KMS-11 (cell line): ENCODE data around the gene PTGDS.

Experiments used
- H2AFZ ChIP-seq: fragments of 200-600 bp; sonication (generic); 2 replicates; pipeline ENCODE4 v1.6.1; 2016; ENCODE audit warnings: antibody characterized with exemption, mixed run types, low read depth
- H3K27ac ChIP-seq: fragments of 200-600 bp; sonication (generic); 2 replicates; pipeline ENCODE4 v1.6.1; 2016; ENCODE audit warnings: mild to moderate bottlenecking, mixed run types
- H3K27me3 ChIP-seq: fragments of 200-600 bp; sonication (generic); 2 replicates; pipeline ENCODE4 v1.6.1; 2017; ENCODE audit warnings: mild to moderate bottlenecking, low read depth, mixed run types, moderate library complexity; ENCODE audit not compliant: insufficient read depth
- H3K36me3 ChIP-seq: fragments of 200-600 bp; sonication (generic); 2 replicates; pipeline ENCODE4 v1.6.1; 2017; ENCODE audit warnings: mild to moderate bottlenecking, mixed run types; ENCODE audit not compliant: insufficient read depth
- H3K4me1 ChIP-seq: fragments of 200-600 bp; sonication (generic); 2 replicates; pipeline ENCODE4 v1.6.1; 2016; ENCODE audit warnings: mild to moderate bottlenecking, low read depth, mixed run types; ENCODE audit not compliant: poor library complexity, severe bottlenecking
- H3K4me2 ChIP-seq: fragments of 200-600 bp; sonication (generic); 2 replicates; pipeline ENCODE4 v1.7.0; 2016; ENCODE audit warnings: mild to moderate bottlenecking, mixed run types
- H3K4me3 ChIP-seq: fragments of 200-600 bp; sonication (generic); IDR thresholded peaks from 2 replicates; pipeline ENCODE4 v1.6.1; 2017; ENCODE audit warnings: low read depth, low read length, mixed read lengths; ENCODE audit not compliant: insufficient read depth
- H3K79me2 ChIP-seq: fragments of 200-600 bp; sonication (generic); 2 replicates; pipeline ENCODE4 v1.6.1; 2016; ENCODE audit warnings: low read depth, mixed run types; ENCODE audit not compliant: insufficient read depth
- H3K9ac ChIP-seq: fragments of 200-600 bp; sonication (generic); 2 replicates; pipeline ENCODE4 v1.6.1; 2016; ENCODE audit warnings: mild to moderate bottlenecking, mixed run types
- H4K20me1 ChIP-seq: fragments of 200-600 bp; sonication (generic); 2 replicates; pipeline ENCODE4 v1.6.1; 2016; ENCODE audit warnings: mild to moderate bottlenecking, mixed run types; ENCODE audit not compliant: insufficient read depth
- CTCF ChIP-seq: fragments of 200-600 bp; sonication (generic); conservative IDR thresholded peaks from 2 replicates; pipeline ENCODE4 v1.6.1; 2017; ENCODE audit warnings: low read depth, mild to moderate bottlenecking, antibody characterized with exemption, low read length, moderate library complexity, mixed read lengths

The PTGDS gene

GRCh38 chr9:136950656-136951276 is 26.5 kb upstream of the PTGDS start:
- Histone ChIP-seq H3K9ac (peak overlapping the region; percentile 70; the same call in 1 of the 2 replicates), H3K4me3 (no peak overlapping the region), H3K27me3 (peaks cover 7% of the 10 kb centered on the region; the same call in 1 of the 2 replicates), H3K79me2 (no peaks in the 10 kb centered on the region), H3K4me1 (peaks cover 16% of the 10 kb centered on the region), H3K36me3 (no peaks in the 10 kb centered on the region), H4K20me1 (no peaks in the 10 kb centered on the region), H3K27ac (peak overlapping the region; percentile 63), H2AFZ (peak overlapping the region; percentile 67), H3K4me2 (peak overlapping the region; percentile 93)
- TF ChIP-seq CTCF: no peak

DNA sequence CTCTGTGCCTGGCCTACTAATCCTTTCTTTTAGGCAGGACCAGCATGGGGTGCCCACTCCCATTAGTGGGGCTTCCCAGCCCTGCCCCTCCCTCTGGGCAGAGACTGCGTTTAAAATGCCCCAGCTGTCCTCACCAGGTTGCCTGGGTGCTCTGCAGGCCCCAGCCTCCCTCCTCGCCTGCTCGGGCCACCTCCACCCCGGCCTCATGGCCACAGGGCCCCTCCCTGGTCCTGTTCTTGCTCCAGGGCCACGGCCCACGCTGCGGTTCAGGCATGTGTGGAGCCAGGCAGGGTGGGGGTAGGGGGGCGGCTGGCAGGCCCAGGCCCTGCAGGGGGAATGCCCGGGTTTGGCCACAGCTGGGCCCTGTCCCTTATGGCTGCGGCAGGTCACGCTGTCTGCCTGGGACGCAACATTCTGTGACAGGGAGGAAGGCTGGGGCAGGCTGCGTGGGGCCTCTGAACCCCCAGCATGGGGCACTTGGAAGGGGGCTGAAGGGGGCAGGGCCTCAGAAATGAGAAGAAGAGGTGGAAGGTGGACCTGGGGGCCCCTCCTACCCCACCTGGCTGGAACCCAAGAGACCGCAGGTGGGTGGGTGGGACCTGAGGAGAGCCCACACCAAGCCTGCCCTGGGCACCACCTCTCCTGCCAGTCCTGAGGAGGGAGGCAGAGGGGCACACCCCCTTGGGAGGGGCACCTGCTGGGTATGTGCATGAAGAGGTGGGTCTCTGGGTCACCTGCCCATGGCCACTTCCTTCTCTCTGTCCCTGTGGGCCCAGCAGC is 25.6 kb upstream of the PTGDS start, which contains the start of gene LCN12:
TSS of gene LCN12 (plus strand) at position 733 of the 780 bp plus-strand sequence. CDS start 55 bp downstream, outside the sequence.
- H3K27ac ChIP-seq: no peak within 1 kb of the TSS

GRCh38 chr9:136952321-136952850 is 24.9 kb upstream of the PTGDS start:
- H3K36me3 ChIP-seq: no peaks in the 10 kb centered on the region
- H3K27me3 ChIP-seq: peaks cover 7% of the 10 kb centered on the region; the same call in 1 of the 2 replicates
- H4K20me1 ChIP-seq: no peaks in the 10 kb centered on the region
- no peak overlapping the region for H3K9ac ChIP-seq
- no peak for TF ChIP-seq CTCF
- H2AFZ ChIP-seq: no peak overlapping the region
- no peak overlapping the region for H3K4me2 ChIP-seq
- H3K4me3 ChIP-seq: no peak overlapping the region
- H3K79me2 ChIP-seq: no peaks in the 10 kb centered on the region
- H3K27ac ChIP-seq: no peak overlapping the region
- H3K4me1 ChIP-seq: peaks cover 16% of the 10 kb centered on the region

More for the DNA sequence above, 25.6 kb upstream of the PTGDS start, which contains the start of gene LCN12:
- Histone ChIP-seq H2AFZ (no peak within 1 kb of the TSS), H3K4me1 (peaks cover 16% of the 10 kb centered on the region), H3K79me2 (no peaks in the 10 kb centered on the region), H3K4me2 (no peak within 1 kb of the TSS), H3K36me3 (no peaks in the 10 kb centered on the region), H3K27me3 (peaks cover 7% of the 10 kb centered on the region; the same call in 1 of the 2 replicates), H3K4me3 (no peak within 1 kb of the TSS), H3K9ac (no peak within 1 kb of the TSS), H4K20me1 (no peaks in the 10 kb centered on the region)
- TF ChIP-seq CTCF: no peak

GRCh38 chr9:136952876-136953770 is 24.2 kb upstream of the PTGDS start:
- H3K4me1 ChIP-seq: peaks cover 16% of the 10 kb centered on the region
- TF ChIP-seq CTCF: no peak
- peaks cover 7% of the 10 kb centered on the region; the same call in 1 of the 2 replicates for H3K27me3 ChIP-seq
- no peak overlapping the region for H3K4me3 ChIP-seq
- H3K27ac ChIP-seq: no peak overlapping the region
- H3K79me2 ChIP-seq: no peaks in the 10 kb centered on the region
- no peaks in the 10 kb centered on the region for H3K36me3 ChIP-seq
- H2AFZ ChIP-seq: no peak overlapping the region
- no peaks in the 10 kb centered on the region for H4K20me1 ChIP-seq
- H3K9ac ChIP-seq: no peak overlapping the region
- no peak overlapping the region for H3K4me2 ChIP-seq
